Fibroblast of the aortic adventitia (primary cell): ENCODE data around the gene MGMT. TPM values are rescaled to one million over a fixed set of nuclear protein-coding genes. Genes with fewer than 3 reads are reported as not detected.

Experiments
- DNase-seq: peaks from one replicate; pipeline ENCODE4 v3.0.0-alpha.2; 2010; ENCODE audit warnings: low read depth
- H3K4me3 ChIP-seq: 2 replicates; pipeline ENCODE4 v1.5.1; 2011; ENCODE audit warnings: low read depth, mild to moderate bottlenecking, control low read depth, low read length, moderate library complexity
- CTCF ChIP-seq: IDR thresholded peaks from 2 replicates; pipeline ENCODE4 v1.5.1; 2011; ENCODE audit warnings: mild to moderate bottlenecking, low read length, control low read depth, inconsistent platforms; ENCODE audit not compliant: insufficient read depth
- total RNA-seq: library from RNA; depleted of rRNA; stranded (reverse); fragments of >200 nt; gene quantifications from 2 replicates; pipeline ENCODE4 v1.2.3, GENCODE V29; 2012; ENCODE audit warnings: low replicate concordance

MGMT gene
- total RNA-seq, 1 donor = 21.8 TPM

GRCh38 chr10:129507216-129507889 is 40.3 kb downstream of the MGMT start:
- H3K4me3 ChIP-seq = no peak overlapping the region
- no peak for TF ChIP-seq CTCF
- no peak for DNase-seq

GRCh38 chr10:129509155-129509554 is 42.1 kb downstream of the MGMT start:
- no peak for TF ChIP-seq CTCF
- no peak for DNase-seq

GRCh38 chr10:129509835-129510234 is 42.8 kb downstream of the MGMT start:
- TF ChIP-seq CTCF = no peak
- no peak for DNase-seq
- H3K4me3 ChIP-seq = no peak overlapping the region

More at GRCh38 chr10:129509155-129509554, 42.1 kb downstream of the MGMT start:
- H3K4me3 ChIP-seq = no peak overlapping the region

GRCh38 chr10:129511086-129511485 is 44.0 kb downstream of the MGMT start:
- H3K4me3 ChIP-seq = no peak overlapping the region
- TF ChIP-seq CTCF = no peak
- DNase-seq = no peak

GRCh38 chr10:129511758-129512157 is 44.7 kb downstream of the MGMT start:
- no peak for TF ChIP-seq CTCF
- DNase-seq = no peak

GRCh38 chr10:129513312-129513711 is 46.3 kb downstream of the MGMT start:
- DNase-seq = no peak
- H3K4me3 ChIP-seq = no peak overlapping the region
- no peak for TF ChIP-seq CTCF

More at GRCh38 chr10:129511758-129512157, 44.7 kb downstream of the MGMT start:
- no peak overlapping the region for H3K4me3 ChIP-seq
